ENCODE results near the gene KIFAP3. TPM values are rescaled to one million over a fixed set of nuclear protein-coding genes. Genes with fewer than 3 reads are reported as not detected.
"Not testable (repeated sequence)": the region's sequence is repeated elsewhere in the genome, so short reads cannot be mapped to it uniquely, and the experiment has no call there.

KIFAP3 gene
- total RNA-seq, 6 donors from 2014 or later = 10.3 to 47.7 (median 23.9) TPM

DNA sequence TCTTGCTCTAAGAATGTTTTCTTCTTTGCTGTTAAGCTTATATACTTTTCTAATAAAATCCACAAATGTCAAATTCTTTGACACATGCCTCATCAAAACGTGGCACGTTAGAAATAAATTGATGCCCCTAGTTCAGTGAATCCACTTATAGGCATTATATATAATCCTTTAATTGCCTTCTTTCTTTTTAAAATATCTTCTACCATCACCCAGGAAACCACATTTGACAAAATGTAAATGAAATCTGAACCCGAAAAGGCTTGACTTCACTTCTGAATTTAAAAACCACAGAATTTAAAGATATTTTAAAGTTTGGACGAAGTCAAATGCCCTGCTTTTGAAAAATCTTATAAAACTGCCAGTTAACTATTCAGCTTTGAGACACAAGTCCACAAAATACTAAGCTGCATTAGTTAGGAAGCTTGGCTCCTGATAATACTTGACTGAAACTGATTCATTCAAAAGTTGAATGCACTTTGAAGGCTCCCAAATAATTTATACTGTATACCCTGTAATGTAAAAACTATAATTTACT is 22.4 kb upstream of the KIFAP3 start:
- no peaks in the 10 kb centered on the region for H3K27me3 ChIP-seq
- no peak for DNase-seq
- H3K27ac ChIP-seq = no peak overlapping the region
- no peak for ATAC-seq (ENCODE audit: low FRiP score in 2 of 2)
- WGBS, 2 donors = 68 to 72% methylated on average over 4 of the region's 4 CpGs
- TF ChIP-seq POLR2AphosphoS5 (IDR thresholded peaks at IDR 0.05) (no peak), POLR2A (IDR thresholded peaks at IDR 0.05) (no peak), EP300 (IDR thresholded peaks at IDR 0.05) (no peak)
- TF ChIP-seq, protein P1, sequence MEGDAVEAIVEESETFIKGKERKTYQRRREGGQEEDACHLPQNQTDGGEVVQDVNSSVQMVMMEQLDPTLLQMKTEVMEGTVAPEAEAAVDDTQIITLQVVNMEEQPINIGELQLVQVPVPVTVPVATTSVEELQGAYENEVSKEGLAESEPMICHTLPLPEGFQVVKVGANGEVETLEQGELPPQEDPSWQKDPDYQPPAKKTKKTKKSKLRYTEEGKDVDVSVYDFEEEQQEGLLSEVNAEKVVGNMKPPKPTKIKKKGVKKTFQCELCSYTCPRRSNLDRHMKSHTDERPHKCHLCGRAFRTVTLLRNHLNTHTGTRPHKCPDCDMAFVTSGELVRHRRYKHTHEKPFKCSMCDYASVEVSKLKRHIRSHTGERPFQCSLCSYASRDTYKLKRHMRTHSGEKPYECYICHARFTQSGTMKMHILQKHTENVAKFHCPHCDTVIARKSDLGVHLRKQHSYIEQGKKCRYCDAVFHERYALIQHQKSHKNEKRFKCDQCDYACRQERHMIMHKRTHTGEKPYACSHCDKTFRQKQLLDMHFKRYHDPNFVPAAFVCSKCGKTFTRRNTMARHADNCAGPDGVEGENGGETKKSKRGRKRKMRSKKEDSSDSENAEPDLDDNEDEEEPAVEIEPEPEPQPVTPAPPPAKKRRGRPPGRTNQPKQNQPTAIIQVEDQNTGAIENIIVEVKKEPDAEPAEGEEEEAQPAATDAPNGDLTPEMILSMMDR (IDR thresholded peaks at IDR 0.05) = no peak
- H3K4me3 ChIP-seq = no peak overlapping the region
- no peaks in the 10 kb centered on the region for H3K36me3 ChIP-seq
- H3K9me3 ChIP-seq = no peaks in the 10 kb centered on the region
- no peaks in the 10 kb centered on the region for H3K4me1 ChIP-seq

DNA sequence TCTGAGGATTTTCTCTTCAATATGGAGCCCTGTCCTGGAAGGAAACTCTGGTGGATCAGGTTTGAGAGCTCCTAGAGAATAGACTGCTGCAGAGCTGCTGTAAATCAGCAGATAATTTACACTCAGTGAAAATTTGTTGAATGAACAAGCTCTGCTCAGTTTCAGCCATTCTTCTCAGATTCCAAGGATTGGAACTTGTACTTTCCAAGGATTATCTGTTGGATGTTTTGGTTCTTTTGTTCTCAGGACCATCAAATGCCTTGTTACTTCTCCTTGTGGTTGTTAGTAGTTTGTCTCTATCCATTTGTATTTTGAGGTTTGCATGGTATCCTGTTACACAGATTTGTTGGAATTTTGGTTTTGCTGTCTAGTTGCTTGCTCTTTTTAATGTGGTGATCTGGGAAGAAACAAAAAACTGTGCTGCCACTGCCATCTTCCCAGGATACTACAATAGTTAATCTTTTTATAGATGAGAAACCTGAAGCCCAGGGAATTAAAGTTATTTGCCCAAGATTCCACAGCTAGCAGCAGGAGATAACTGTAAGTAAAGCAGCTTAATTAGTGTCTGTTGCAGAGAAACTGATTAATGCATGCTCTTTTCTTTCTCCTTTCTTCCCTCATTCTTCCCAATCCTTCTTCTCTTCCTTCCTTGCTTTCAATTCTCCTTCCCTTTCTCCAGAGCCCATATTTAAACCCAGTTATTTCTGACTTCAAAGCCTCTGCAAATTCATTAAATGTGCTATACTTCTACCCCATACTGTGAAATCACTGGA is 21.7 kb upstream of the KIFAP3 start:
- TF ChIP-seq EP300 (IDR thresholded peaks at IDR 0.05) = no peak
- TF ChIP-seq, protein P1 (IDR thresholded peaks at IDR 0.05) = no peak
- TF ChIP-seq POLR2A (IDR thresholded peaks at IDR 0.05) = no peak
- TF ChIP-seq POLR2AphosphoS5 (IDR thresholded peaks at IDR 0.05) = no peak
- Histone ChIP-seq H3K4me3 (no peak overlapping the region), H3K27me3 (no peaks in the 10 kb centered on the region), H3K36me3 (no peaks in the 10 kb centered on the region), H3K4me1 (no peaks in the 10 kb centered on the region), H3K9me3 (no peaks in the 10 kb centered on the region), H3K27ac (no peak overlapping the region)
- DNase-seq (no peak), ATAC-seq (ENCODE audit: low FRiP score in 2 of 2) (no peak)

DNA sequence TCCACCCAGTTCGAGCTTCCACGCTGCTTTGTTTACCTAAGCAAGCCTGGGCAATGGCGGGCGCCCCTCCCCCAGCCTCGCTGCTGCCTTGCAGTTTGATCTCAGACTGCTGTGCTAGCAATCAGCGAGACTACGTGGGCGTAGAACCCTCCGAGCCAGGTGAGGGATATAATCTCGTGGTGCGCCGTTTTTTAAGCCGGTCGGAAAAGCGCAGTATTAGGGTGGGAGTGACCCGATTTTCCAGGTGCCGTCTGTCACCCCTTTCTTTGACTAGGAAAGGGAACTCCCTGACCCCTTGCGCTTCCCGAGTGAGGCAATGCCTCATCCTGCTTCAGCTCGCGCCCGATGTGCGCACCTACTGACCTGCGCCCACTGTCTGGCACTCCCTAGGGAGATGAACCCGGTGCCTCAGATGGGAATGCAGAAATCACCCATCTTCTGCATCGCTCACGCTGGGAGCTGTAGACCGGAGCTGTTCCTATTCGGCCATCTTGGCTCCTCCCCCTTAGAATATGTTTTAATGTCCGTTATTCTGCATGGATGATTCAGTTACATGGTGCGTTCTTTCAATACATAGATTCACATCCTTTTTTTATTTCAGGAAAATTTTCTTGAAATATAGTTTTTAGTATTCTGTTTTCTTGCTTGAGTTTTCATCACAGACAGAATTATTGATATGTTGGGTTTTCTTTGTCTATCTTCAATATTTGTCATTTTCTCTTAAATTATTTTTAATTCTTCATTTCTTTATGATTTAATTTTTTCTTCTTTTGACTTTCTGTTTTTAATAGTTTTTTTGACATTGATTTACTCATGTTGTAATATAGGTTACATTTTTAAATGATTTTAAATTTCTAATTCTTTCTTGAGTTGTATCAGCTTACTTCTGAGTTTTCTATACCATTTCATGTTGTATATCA is 20.5 kb upstream of the KIFAP3 start:
- H3K4me3 ChIP-seq; H3K36me3 ChIP-seq; H3K27me3 ChIP-seq; H3K4me1 ChIP-seq; ATAC-seq (ENCODE audit: low FRiP score in 2 of 2); H3K27ac ChIP-seq; H3K9me3 ChIP-seq: not testable (repeated sequence)
- WGBS, 2 donors = 87 to 93% methylated on average over 27 to 29 of the region's 31 CpGs
- peak in 1 of 2 donors; percentile 17 for DNase-seq

DNA sequence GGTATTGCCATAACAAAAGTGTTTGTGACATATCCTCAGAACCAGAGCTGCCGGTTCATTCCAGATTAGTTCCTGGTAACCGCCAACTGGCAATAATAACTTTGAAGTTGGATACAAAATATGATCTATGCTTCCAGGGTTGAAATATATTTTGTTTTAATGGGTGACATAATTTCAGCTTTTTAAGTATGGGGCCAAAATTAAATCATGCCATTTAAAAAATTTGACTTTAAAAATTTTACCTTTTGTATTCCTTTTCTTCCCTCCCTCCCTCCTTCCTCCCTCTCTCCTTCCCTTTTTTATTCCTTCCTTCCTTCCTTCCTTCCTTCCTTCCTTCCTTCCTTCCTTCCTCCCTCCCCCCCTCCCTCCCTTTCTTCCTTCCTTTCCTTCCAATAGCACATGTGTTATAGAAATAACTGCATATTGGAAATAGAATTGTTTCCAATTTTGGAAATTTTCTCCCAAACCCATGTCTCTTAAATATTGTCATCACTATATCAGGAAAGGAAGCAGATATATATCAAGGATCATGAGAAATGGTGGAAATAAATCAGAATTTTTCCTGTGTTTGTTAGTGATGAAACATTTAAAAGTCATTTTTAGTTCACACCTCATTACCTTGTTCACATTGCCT is 12.0 kb upstream of the KIFAP3 start:
- Histone ChIP-seq H3K4me3 (no peak overlapping the region), H3K27me3 (no peaks in the 10 kb centered on the region), H3K27ac (no peak overlapping the region), H3K9me3 (no peaks in the 10 kb centered on the region), H3K4me1 (no peaks in the 10 kb centered on the region), H3K36me3 (no peaks in the 10 kb centered on the region)
- TF ChIP-seq POLR2AphosphoS5 (IDR thresholded peaks at IDR 0.05) = no peak
- TF ChIP-seq, protein P1 (IDR thresholded peaks at IDR 0.05) = no peak
- TF ChIP-seq POLR2A (IDR thresholded peaks at IDR 0.05) = no peak
- TF ChIP-seq EP300 (IDR thresholded peaks at IDR 0.05) = no peak
- no peak for DNase-seq
- ATAC-seq (ENCODE audit: low FRiP score in 2 of 2) = no peak
- WGBS, 2 donors = 67 to 74% methylated on average over 2 of the region's 2 CpGs

DNA sequence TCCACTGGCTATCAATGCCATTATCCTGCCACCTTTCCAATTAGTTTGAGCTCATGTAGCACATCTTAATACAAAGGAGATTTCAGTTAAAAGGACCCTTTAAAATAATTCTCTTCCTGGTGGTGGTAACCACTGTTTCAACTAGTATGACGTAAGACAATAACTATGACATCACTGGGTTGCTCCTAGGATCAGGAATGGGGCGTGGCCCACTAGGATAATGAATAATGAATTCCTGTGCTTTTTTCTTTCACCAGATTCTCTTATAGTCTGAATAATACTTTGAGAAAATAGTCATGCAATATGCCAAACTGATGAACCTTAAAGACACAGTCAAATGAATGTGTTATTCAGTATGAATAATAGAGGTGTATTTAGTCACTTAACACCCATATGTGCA is 10.6 kb upstream of the KIFAP3 start:
- TF ChIP-seq, protein P1 (IDR thresholded peaks at IDR 0.05) = no peak
- no peak for TF ChIP-seq POLR2AphosphoS5 (IDR thresholded peaks at IDR 0.05)
- no peak for TF ChIP-seq POLR2A (IDR thresholded peaks at IDR 0.05)
- TF ChIP-seq EP300 (IDR thresholded peaks at IDR 0.05) = no peak
- no peak for ATAC-seq (ENCODE audit: low FRiP score in 2 of 2)
- Histone ChIP-seq H3K4me3 (no peak overlapping the region), H3K36me3 (no peaks in the 10 kb centered on the region), H3K9me3 (no peaks in the 10 kb centered on the region), H3K27me3 (no peaks in the 10 kb centered on the region), H3K27ac (no peak overlapping the region), H3K4me1 (no peaks in the 10 kb centered on the region)
- DNase-seq = no peak
- 79 to 81% methylated on average over 2 of the region's 2 CpGs for WGBS, 2 donors

Measured in upper lobe of left lung (tissue), 6 donors.